Trophoblast cell (in vitro differentiated cells and primary cell): ENCODE results near the gene SBSN.

ENCODE experiments used
- DNase-seq, 2 donors: peaks; one replicate each; pipeline ENCODE4 v3.0.0-alpha.2; 2016
- H2AFZ ChIP-seq: 2 replicates; pipeline ENCODE4 v1.6.1; 2013; ENCODE audit warnings: low read length, moderate library complexity, mild to moderate bottlenecking; ENCODE audit not compliant: insufficient read depth, poor library complexity
- H2AK5ac ChIP-seq: 2 replicates; pipeline ENCODE4 v1.6.1; 2013; ENCODE audit warnings: mild to moderate bottlenecking, low read length
- H2BK120ac ChIP-seq: 2 replicates; pipeline ENCODE4 v1.6.1; 2013; ENCODE audit warnings: low read length, mild to moderate bottlenecking, moderate library complexity; ENCODE audit not compliant: insufficient read depth, poor library complexity
- H2BK12ac ChIP-seq: 2 replicates; pipeline ENCODE4 v1.6.1; 2013; ENCODE audit warnings: mild to moderate bottlenecking, low read length, moderate library complexity
- H2BK5ac ChIP-seq: 2 replicates; pipeline ENCODE4 v1.6.1; 2013; ENCODE audit warnings: low read length, low read depth, moderate library complexity, mild to moderate bottlenecking; ENCODE audit not compliant: poor library complexity
- H3K14ac ChIP-seq: 2 replicates; pipeline ENCODE4 v1.6.1; 2013; ENCODE audit warnings: mild to moderate bottlenecking, low read length
- H3K18ac ChIP-seq: 2 replicates; pipeline ENCODE4 v1.6.1; 2013; ENCODE audit warnings: mild to moderate bottlenecking, low read length
- H3K23ac ChIP-seq: 2 replicates; pipeline ENCODE4 v1.6.1; 2013; ENCODE audit warnings: low read length
- H3K27ac ChIP-seq: 2 replicates; pipeline ENCODE4 v1.5.1; 2013; ENCODE audit warnings: low read depth, mild to moderate bottlenecking, inconsistent platforms, low read length, moderate library complexity
- H3K27me3 ChIP-seq: 2 replicates; pipeline ENCODE4 v1.6.1; 2013; ENCODE audit warnings: inconsistent platforms, mild to moderate bottlenecking, low read length, moderate library complexity; ENCODE audit not compliant: insufficient read depth
- H3K36me3 ChIP-seq, 2 experiments: 1 replicate in 1 of 2; 2 replicates in 1 of 2; pipeline ENCODE4 v1.6.1; 2013; ENCODE audit warnings: low read length in 2 of 2, mild to moderate bottlenecking in 2 of 2, moderate library complexity in 1 of 2; ENCODE audit not compliant: insufficient read depth in 2 of 2, control insufficient read depth in 1 of 2
- H3K4ac ChIP-seq: 2 replicates; pipeline ENCODE4 v1.6.1; 2013; ENCODE audit warnings: low read depth, mild to moderate bottlenecking, low read length, moderate library complexity
- H3K4me1 ChIP-seq, 2 experiments: 1 replicate in 1 of 2; 2 replicates in 1 of 2; pipeline ENCODE4 v1.6.1; 2013; ENCODE audit warnings: low read length in 2 of 2, mild to moderate bottlenecking in 2 of 2, moderate library complexity in 1 of 2; ENCODE audit not compliant: insufficient read depth in 2 of 2, control insufficient read depth in 1 of 2
- H3K4me2 ChIP-seq: 2 replicates; pipeline ENCODE4 v1.6.1; 2013; ENCODE audit warnings: inconsistent platforms, mild to moderate bottlenecking, low read length, moderate library complexity
- H3K4me3 ChIP-seq: 2 replicates; pipeline ENCODE4 v1.5.1; 2013; ENCODE audit warnings: mild to moderate bottlenecking, low read depth, low read length, inconsistent platforms
- H3K79me1 ChIP-seq: one replicate; pipeline ENCODE4 v1.6.1; 2013; ENCODE audit warnings: low read length
- H3K79me2 ChIP-seq: 2 replicates; pipeline ENCODE4 v1.6.1; 2013; ENCODE audit warnings: low read length, mild to moderate bottlenecking; ENCODE audit not compliant: control insufficient read depth, insufficient read depth, poor library complexity
- H3K9ac ChIP-seq: 2 replicates; pipeline ENCODE4 v1.6.1; 2013; ENCODE audit warnings: mild to moderate bottlenecking, low read length
- H3K9me3 ChIP-seq: 2 replicates; pipeline ENCODE4 v1.6.1; 2013; ENCODE audit warnings: low read depth, mild to moderate bottlenecking, control low read depth, inconsistent platforms, low read length; ENCODE audit not compliant: insufficient read depth
- H4K12ac ChIP-seq: 2 replicates; pipeline ENCODE4 v1.6.1; 2013; ENCODE audit warnings: low read depth, mild to moderate bottlenecking, low read length, moderate library complexity
- H4K8ac ChIP-seq: 2 replicates; pipeline ENCODE4 v1.6.1; 2013; ENCODE audit warnings: low read depth, mild to moderate bottlenecking, low read length, moderate library complexity
- H4K91ac ChIP-seq: one replicate; pipeline ENCODE4 v1.6.1; 2013; ENCODE audit warnings: low read depth, mild to moderate bottlenecking, low read length, moderate library complexity
- WGBS: extraction: QIAGEN DNeasy Blood & Tissue Kit; methylation state at CpG from one replicate; pipeline ENCODE4 v1.1.7; 2013; ENCODE audit warnings: missing lambda C conversion rate; ENCODE audit not compliant: insufficient read length, insufficient coverage; ENCODE audit errors: extremely low coverage; 5-methylcytosine and 5-hydroxymethylcytosine counted together

SBSN gene

DNA sequence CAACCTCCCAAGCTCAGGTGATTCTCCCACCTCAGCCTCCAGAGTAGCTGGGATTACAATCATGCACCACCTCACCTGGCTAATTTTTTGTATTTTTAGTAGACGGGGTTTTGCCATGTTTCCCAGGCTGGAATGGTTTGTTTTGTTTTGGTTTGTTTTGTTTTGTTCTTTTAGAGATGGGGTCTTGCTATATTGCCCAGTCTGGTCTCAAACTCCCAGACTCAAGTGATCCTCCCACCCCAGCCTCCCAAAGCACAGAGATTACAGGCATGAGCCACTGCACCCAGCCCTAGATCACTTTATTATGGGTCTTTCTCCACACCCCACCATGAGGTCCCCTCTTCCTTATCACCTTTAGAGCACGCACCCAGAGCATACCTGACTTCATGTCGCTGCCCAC lies 29.9 kb downstream of the SBSN start:
- Histone ChIP-seq H3K79me2 (no peaks in the 10 kb centered on the region), H2AFZ (no peak overlapping the region)

GRCh38 chr19:35497406-35497805 lies 30.7 kb downstream of the SBSN start:
- Histone ChIP-seq H3K79me1 (no peaks in the 10 kb centered on the region), H3K79me2 (no peaks in the 10 kb centered on the region), H3K27me3 (no peaks in the 10 kb centered on the region), H3K9me3 (no peaks in the 10 kb centered on the region), H3K18ac (no peak overlapping the region), H3K4me2 (no peak overlapping the region), H3K36me3 (peaks cover 28 to 35% of the 10 kb centered on the region in 2 experiments), H3K27ac (no peak overlapping the region), H2AK5ac (no peak overlapping the region), H3K4me1 (no peaks in the 10 kb centered on the region), H3K23ac (no peak overlapping the region), H2BK12ac (no peak overlapping the region), H3K9ac (no peak overlapping the region), H3K4ac (no peak overlapping the region), H2AFZ (no peak overlapping the region), H4K12ac (no peak overlapping the region), H3K4me3 (no peak overlapping the region), H4K8ac (no peak overlapping the region), H4K91ac (no peak overlapping the region), H3K14ac (no peak overlapping the region), H2BK120ac (no peak overlapping the region), H2BK5ac (no peak overlapping the region)
- DNase-seq: no peak
- WGBS: no CpG with 5 or more reads among the region's 14 CpGs

More for the DNA sequence above, 29.9 kb downstream of the SBSN start:
- H3K9ac ChIP-seq: no peak overlapping the region
- no CpG with 5 or more reads among the region's 3 CpGs for WGBS
- no peak overlapping the region for H3K4me2 ChIP-seq
- no peak overlapping the region for H3K27ac ChIP-seq
- H3K18ac ChIP-seq: no peak overlapping the region
- no peak overlapping the region for H4K8ac ChIP-seq
- no peak overlapping the region for H3K14ac ChIP-seq
- H2AK5ac ChIP-seq: no peak overlapping the region
- H3K23ac ChIP-seq: no peak overlapping the region
- H3K4me3 ChIP-seq: no peak overlapping the region
- H3K27me3 ChIP-seq: no peaks in the 10 kb centered on the region
- H4K12ac ChIP-seq: no peak overlapping the region
- H3K9me3 ChIP-seq: no peaks in the 10 kb centered on the region
- no peaks in the 10 kb centered on the region for H3K79me1 ChIP-seq
- peaks cover 32 to 39% of the 10 kb centered on the region in 2 experiments for H3K36me3 ChIP-seq
- H3K4me1 ChIP-seq: no peaks in the 10 kb centered on the region
- no peak overlapping the region for H2BK12ac ChIP-seq
- H4K91ac ChIP-seq: no peak overlapping the region
- H2BK120ac ChIP-seq: no peak overlapping the region
- no peak overlapping the region for H3K4ac ChIP-seq
- DNase-seq: no peak
- no peak overlapping the region for H2BK5ac ChIP-seq

- H3K4me3 ChIP-seq: no peak overlapping the region
- H4K12ac ChIP-seq: no peak overlapping the region
- no peaks in the 10 kb centered on the region for H3K79me2 ChIP-seq
- H3K27ac ChIP-seq: no peak overlapping the region
- no peak overlapping the region for H3K4me2 ChIP-seq
- H2AFZ ChIP-seq: no peak overlapping the region
- no peak overlapping the region for H4K8ac ChIP-seq
- H2AK5ac ChIP-seq: no peak overlapping the region
- H2BK12ac ChIP-seq: no peak overlapping the region
- no peaks in the 10 kb centered on the region for H3K9me3 ChIP-seq
- WGBS: no CpG with 5 or more reads among the region's 30 CpGs
- H3K79me1 ChIP-seq: no peaks in the 10 kb centered on the region
- H3K9ac ChIP-seq: no peak overlapping the region
- H3K23ac ChIP-seq: no peak overlapping the region
- no peak overlapping the region for H2BK120ac ChIP-seq
- H3K14ac ChIP-seq: no peak overlapping the region
- H3K18ac ChIP-seq: no peak overlapping the region
- no peak overlapping the region for H2BK5ac ChIP-seq
- H3K4ac ChIP-seq: no peak overlapping the region
- H3K36me3 ChIP-seq: peaks cover 12 to 19% of the 10 kb centered on the region in 2 experiments
- no peak overlapping the region for H4K91ac ChIP-seq
- no peaks in the 10 kb centered on the region for H3K4me1 ChIP-seq
- peak; percentile 60 to 83 for DNase-seq
- H3K27me3 ChIP-seq: no peaks in the 10 kb centered on the region
These were observed 32.7 kb downstream of the SBSN start for GRCh38 chr19:35495107-35496064.

- Histone ChIP-seq H3K18ac (no peak overlapping the region), H2BK12ac (no peak overlapping the region), H2BK5ac (no peak overlapping the region), H3K14ac (no peak overlapping the region), H2AK5ac (no peak overlapping the region), H2BK120ac (no peak overlapping the region), H3K4me2 (no peak overlapping the region), H3K23ac (no peak overlapping the region), H3K36me3 (peaks cover 4 to 8% of the 10 kb centered on the region in 2 experiments), H3K79me1 (no peaks in the 10 kb centered on the region), H3K79me2 (no peaks in the 10 kb centered on the region), H3K4ac (no peak overlapping the region), H3K9ac (no peak overlapping the region), H4K12ac (no peak overlapping the region), H4K8ac (no peak overlapping the region), H2AFZ (no peak overlapping the region), H3K27me3 (no peaks in the 10 kb centered on the region), H4K91ac (no peak overlapping the region), H3K27ac (no peak overlapping the region), H3K4me3 (no peak overlapping the region), H3K4me1 (no peaks in the 10 kb centered on the region), H3K9me3 (no peaks in the 10 kb centered on the region)
- DNase-seq: no peak
- no CpG with 5 or more reads among the region's 9 CpGs for WGBS
These were observed 34.1 kb downstream of the SBSN start for GRCh38 chr19:35493971-35494370.
